Aorta (tissue), 4 donors: Measurements from ENCODE around the gene CD27. TPM values are rescaled to one million over a fixed set of nuclear protein-coding genes. Genes with fewer than 3 reads are reported as not detected.

Source experiments
- polyA plus RNA-seq, 2 donors: library from polyadenylated mRNA; stranded (reverse); fragments of 200-250 nt; gene quantifications; one replicate each; pipeline ENCODE4 v1.2.3, GENCODE V29; 2013
- total RNA-seq, 2 donors: library from RNA; stranded (reverse); fragmentation: NEBNext Ultra II Directional; extraction: Animal tissue kit (Norgen Biotek cat#: 25700); gene quantifications; one replicate each; pipeline ENCODE4 v1.2.1, GENCODE V29; 2021
- donor health status: healthy with polysubstance abuse.
- donor health status: Bipolar disorder and iron deficiency.
- donor health status: DM: no; HTN: no; CAD: no.
- donor health status: DM: yes; HTN: yes; CAD: no.

Gene CD27
- total and polyA plus RNA-seq, 4 donors, result 0.51 to 1.2 (median 1.1) TPM

Other genes with a start within 250 kb of the CD27 start
- 100 to 1,000 TPM; 285 to 303 TPM for gene CD9, start 244.6 kb upstream of the CD27 start, total RNA-seq
- 100 to 1,000 TPM; 267 to 506 TPM for gene CD9, start 244.6 kb upstream of the CD27 start, polyA plus RNA-seq
- 1 to 10 TPM in 1 of 2 donors, under 1 TPM in 1; 0.88 to 1.5 TPM for gene PLEKHG6, start 134.3 kb upstream of the CD27 start, total RNA-seq
- 10 to 100 TPM in 1 of 2 donors, under 1 TPM in 1; 0.15 to 90.3 TPM for gene PLEKHG6, start 134.3 kb upstream of the CD27 start, polyA plus RNA-seq
- 100 to 1,000 TPM; 190 to 236 TPM for gene TNFRSF1A, start 102.9 kb upstream of the CD27 start, total RNA-seq
- gene TNFRSF1A, start 102.9 kb upstream of the CD27 start, polyA plus RNA-seq, result 100 to 1,000 TPM in 1 of 2 donors, 10 to 100 TPM in 1; 36.9 to 112 TPM
- gene SCNN1A, start 69.4 kb upstream of the CD27 start, total RNA-seq, result 1 to 10 TPM; 1.5 to 2.4 TPM
- 1 to 10 TPM in 1 of 2 donors, under 1 TPM in 1; 0.61 to 1.5 TPM for gene SCNN1A, start 69.4 kb upstream of the CD27 start, polyA plus RNA-seq
- 100 to 1,000 TPM in 1 of 2 donors, 10 to 100 TPM in 1; 83.1 to 103 TPM for gene LTBR, start 60.8 kb upstream of the CD27 start, total RNA-seq
- 10 to 100 TPM; 20.5 to 87.8 TPM for gene LTBR, start 60.8 kb upstream of the CD27 start, polyA plus RNA-seq
- 10 to 100 TPM; 14.6 to 29.3 TPM for gene TAPBPL, start 7.1 kb downstream of the CD27 start, total RNA-seq
- gene TAPBPL, start 7.1 kb downstream of the CD27 start, polyA plus RNA-seq, result 10 to 100 TPM; 22.0 to 25.9 TPM
- gene VAMP1, start 25.7 kb downstream of the CD27 start, total RNA-seq, result 10 to 100 TPM in 1 of 2 donors, 1 to 10 TPM in 1; 9.7 to 23.9 TPM
- 10 to 100 TPM; 14.8 to 44.0 TPM for gene VAMP1, start 25.7 kb downstream of the CD27 start, polyA plus RNA-seq
- gene MRPL51, start 48.3 kb downstream of the CD27 start, total RNA-seq, result 10 to 100 TPM; 91.8 to 95.5 TPM
- gene MRPL51, start 48.3 kb downstream of the CD27 start, polyA plus RNA-seq, result 100 to 1,000 TPM; 125 to 283 TPM
- 10 to 100 TPM; 19.9 to 32.8 TPM for gene NCAPD2, start 49.1 kb downstream of the CD27 start, total RNA-seq
- 10 to 100 TPM in 1 of 2 donors, 1 to 10 TPM in 1; 5.1 to 13.2 TPM for gene NCAPD2, start 49.1 kb downstream of the CD27 start, polyA plus RNA-seq
- gene GAPDH, start 89.6 kb downstream of the CD27 start, total RNA-seq, result 1,000 to 10,000 TPM; 1,856 to 2,021 TPM
- 1,000 to 10,000 TPM; 2,047 to 3,012 TPM for gene GAPDH, start 89.6 kb downstream of the CD27 start, polyA plus RNA-seq
- 10 to 100 TPM; 28.5 to 60.8 TPM for gene IFFO1, start 111.1 kb downstream of the CD27 start, total RNA-seq
- 100 to 1,000 TPM in 1 of 2 donors, 10 to 100 TPM in 1; 11.1 to 110 TPM for gene IFFO1, start 111.1 kb downstream of the CD27 start, polyA plus RNA-seq
- 10 to 100 TPM; 24.8 to 27.8 TPM for gene NOP2, start 123.3 kb downstream of the CD27 start, total RNA-seq
- 10 to 100 TPM in 1 of 2 donors, 1 to 10 TPM in 1; 5.4 to 18.8 TPM for gene NOP2, start 123.3 kb downstream of the CD27 start, polyA plus RNA-seq
- 100 to 1,000 TPM; 174 to 195 TPM for gene CHD4, start 162.4 kb downstream of the CD27 start, total RNA-seq
- gene CHD4, start 162.4 kb downstream of the CD27 start, polyA plus RNA-seq, result 100 to 1,000 TPM in 1 of 2 donors, 10 to 100 TPM in 1; 73.1 to 110 TPM
- gene LPAR5, start 191.0 kb downstream of the CD27 start, total RNA-seq, result 1 to 10 TPM; 2.5 to 3.7 TPM
- under 1 TPM; 0.51 to 0.88 TPM for gene LPAR5, start 191.0 kb downstream of the CD27 start, polyA plus RNA-seq
- gene ACRBP, start 202.5 kb downstream of the CD27 start, total RNA-seq, result 1 to 10 TPM; 1.8 to 5.2 TPM
- under 1 TPM in 1 of 2 donors, not detected in 1; 0.25 TPM for gene ACRBP, start 202.5 kb downstream of the CD27 start, polyA plus RNA-seq
- gene ING4, start 218.2 kb downstream of the CD27 start, total RNA-seq, result 10 to 100 TPM; 19.7 to 43.3 TPM
- gene ING4, start 218.2 kb downstream of the CD27 start, polyA plus RNA-seq, result 10 to 100 TPM; 45.3 to 63.7 TPM
- gene ZNF384, start 244.4 kb downstream of the CD27 start, total RNA-seq, result 10 to 100 TPM; 54.4 to 66.7 TPM
- 10 to 100 TPM; 23.2 to 49.3 TPM for gene ZNF384, start 244.4 kb downstream of the CD27 start, polyA plus RNA-seq